K562 (cell line): Measurements from ENCODE around the gene RABL6.

Experiments used
- BRD9 ChIP-seq: fragments of 450-650 bp; IDR thresholded peaks from 2 replicates; pipeline ENCODE4 v1.6.1; 2018; ENCODE audit warnings: low read depth; ENCODE audit not compliant: partially characterized antibody
- HDGF ChIP-seq: fragments of 450-650 bp; IDR thresholded peaks from 2 replicates; pipeline ENCODE4 v1.6.1; 2016
- MYC ChIP-seq, 2 experiments: fragments of 250-450 bp in 1 of 2; sonication (Bioruptor Pico) in 1 of 2; IDR thresholded peaks; 2 replicates each; pipeline versions ENCODE4 v1.5.1 to v1.6.1; 2012 to 2021; ENCODE audit warnings: low read depth in 2 of 2, borderline replicate concordance in 1 of 2, improper control_type of control experiment in 1 of 2, low read length in 1 of 2, mild to moderate bottlenecking in 1 of 2, moderate library complexity in 1 of 2
- POLR2A ChIP-seq: fragments of 450-650 bp; conservative IDR thresholded peaks from 2 replicates; pipeline ENCODE4 v1.6.1; 2016
- RNF2 ChIP-seq: sonication (generic); IDR thresholded peaks from 2 replicates; pipeline ENCODE4 v1.6.1; 2016
- TF ChIP-seq, protein P1 (sequence below): sonication (generic); formaldehyde crosslinking; IDR thresholded peaks from 2 replicates; pipeline ENCODE4 v1.8.1; 2023; ENCODE audit warnings: missing genetic modification reagents, mild to moderate bottlenecking, borderline replicate concordance
- TF ChIP-seq, protein P2 (sequence below), 3 experiments: IDR thresholded peaks in 2 of 3; conservative IDR thresholded peaks in 1 of 3; 2 replicates each; pipeline ENCODE4 v1.5.1; 2011 to 2012; ENCODE audit warnings: low read length in 3 of 3, mild to moderate bottlenecking in 3 of 3, control low read depth in 2 of 3, improper control_type of control experiment in 1 of 3, inconsistent platforms in 1 of 3, low read depth in 1 of 3, mixed read lengths in 1 of 3, moderate library complexity in 1 of 3; ENCODE audit not compliant: insufficient read depth in 2 of 3
- TF ChIP-seq, protein P3 (sequence below): sonication (generic); formaldehyde crosslinking; IDR thresholded peaks from 2 replicates; pipeline ENCODE4 v1.8.1; 2023; ENCODE audit warnings: mild to moderate bottlenecking, missing genetic modification reagents

DNA sequence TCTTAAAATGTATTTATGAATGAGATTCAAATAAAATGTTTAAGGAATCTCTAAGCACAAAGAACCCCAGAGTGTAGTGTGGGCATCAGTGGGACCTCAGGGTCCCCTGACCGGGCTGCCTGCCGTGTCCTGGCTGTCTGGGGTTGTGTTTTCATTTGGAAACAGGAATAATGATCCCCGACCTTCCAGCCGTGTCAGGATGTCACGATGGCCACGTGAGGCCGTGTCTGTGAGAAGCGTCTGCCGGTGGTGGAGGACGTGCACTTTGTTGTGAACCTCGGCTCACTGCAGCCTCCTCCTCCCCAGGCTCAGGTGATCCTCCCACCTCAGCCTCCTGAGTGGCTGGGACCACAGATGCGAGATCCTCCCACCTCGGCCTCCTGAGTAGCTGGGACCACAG, 82.9 kb downstream of the RABL6 start:
- TF ChIP-seq HDGF (no peak), BRD9 (no peak), POLR2A (no peak), MYC (IDR thresholded peaks at IDR 0.05; ENCODE audit: low read depth, low read length) (no peak), MYC (CRISPR knock-in tag; IDR thresholded peaks at IDR 0.05; ENCODE audit: borderline replicate concordance, low read depth) (no peak), RNF2 (no peak)
- TF ChIP-seq, protein P1, sequence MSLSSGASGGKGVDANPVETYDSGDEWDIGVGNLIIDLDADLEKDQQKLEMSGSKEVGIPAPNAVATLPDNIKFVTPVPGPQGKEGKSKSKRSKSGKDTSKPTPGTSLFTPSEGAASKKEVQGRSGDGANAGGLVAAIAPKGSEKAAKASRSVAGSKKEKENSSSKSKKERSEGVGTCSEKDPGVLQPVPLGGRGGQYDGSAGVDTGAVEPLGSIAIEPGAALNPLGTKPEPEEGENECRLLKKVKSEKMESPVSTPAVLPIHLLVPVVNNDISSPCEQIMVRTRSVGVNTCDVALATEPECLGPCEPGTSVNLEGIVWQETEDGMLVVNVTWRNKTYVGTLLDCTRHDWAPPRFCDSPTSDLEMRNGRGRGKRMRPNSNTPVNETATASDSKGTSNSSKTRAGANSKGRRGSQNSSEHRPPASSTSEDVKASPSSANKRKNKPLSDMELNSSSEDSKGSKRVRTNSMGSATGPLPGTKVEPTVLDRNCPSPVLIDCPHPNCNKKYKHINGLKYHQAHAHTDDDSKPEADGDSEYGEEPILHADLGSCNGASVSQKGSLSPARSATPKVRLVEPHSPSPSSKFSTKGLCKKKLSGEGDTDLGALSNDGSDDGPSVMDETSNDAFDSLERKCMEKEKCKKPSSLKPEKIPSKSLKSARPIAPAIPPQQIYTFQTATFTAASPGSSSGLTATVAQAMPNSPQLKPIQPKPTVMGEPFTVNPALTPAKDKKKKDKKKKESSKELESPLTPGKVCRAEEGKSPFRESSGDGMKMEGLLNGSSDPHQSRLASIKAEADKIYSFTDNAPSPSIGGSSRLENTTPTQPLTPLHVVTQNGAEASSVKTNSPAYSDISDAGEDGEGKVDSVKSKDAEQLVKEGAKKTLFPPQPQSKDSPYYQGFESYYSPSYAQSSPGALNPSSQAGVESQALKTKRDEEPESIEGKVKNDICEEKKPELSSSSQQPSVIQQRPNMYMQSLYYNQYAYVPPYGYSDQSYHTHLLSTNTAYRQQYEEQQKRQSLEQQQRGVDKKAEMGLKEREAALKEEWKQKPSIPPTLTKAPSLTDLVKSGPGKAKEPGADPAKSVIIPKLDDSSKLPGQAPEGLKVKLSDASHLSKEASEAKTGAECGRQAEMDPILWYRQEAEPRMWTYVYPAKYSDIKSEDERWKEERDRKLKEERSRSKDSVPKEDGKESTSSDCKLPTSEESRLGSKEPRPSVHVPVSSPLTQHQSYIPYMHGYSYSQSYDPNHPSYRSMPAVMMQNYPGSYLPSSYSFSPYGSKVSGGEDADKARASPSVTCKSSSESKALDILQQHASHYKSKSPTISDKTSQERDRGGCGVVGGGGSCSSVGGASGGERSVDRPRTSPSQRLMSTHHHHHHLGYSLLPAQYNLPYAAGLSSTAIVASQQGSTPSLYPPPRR (CRISPR knock-in tag): no peak
- TF ChIP-seq, protein P2, sequence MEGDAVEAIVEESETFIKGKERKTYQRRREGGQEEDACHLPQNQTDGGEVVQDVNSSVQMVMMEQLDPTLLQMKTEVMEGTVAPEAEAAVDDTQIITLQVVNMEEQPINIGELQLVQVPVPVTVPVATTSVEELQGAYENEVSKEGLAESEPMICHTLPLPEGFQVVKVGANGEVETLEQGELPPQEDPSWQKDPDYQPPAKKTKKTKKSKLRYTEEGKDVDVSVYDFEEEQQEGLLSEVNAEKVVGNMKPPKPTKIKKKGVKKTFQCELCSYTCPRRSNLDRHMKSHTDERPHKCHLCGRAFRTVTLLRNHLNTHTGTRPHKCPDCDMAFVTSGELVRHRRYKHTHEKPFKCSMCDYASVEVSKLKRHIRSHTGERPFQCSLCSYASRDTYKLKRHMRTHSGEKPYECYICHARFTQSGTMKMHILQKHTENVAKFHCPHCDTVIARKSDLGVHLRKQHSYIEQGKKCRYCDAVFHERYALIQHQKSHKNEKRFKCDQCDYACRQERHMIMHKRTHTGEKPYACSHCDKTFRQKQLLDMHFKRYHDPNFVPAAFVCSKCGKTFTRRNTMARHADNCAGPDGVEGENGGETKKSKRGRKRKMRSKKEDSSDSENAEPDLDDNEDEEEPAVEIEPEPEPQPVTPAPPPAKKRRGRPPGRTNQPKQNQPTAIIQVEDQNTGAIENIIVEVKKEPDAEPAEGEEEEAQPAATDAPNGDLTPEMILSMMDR (IDR thresholded peaks at IDR 0.05 in 2 of 3, conservative IDR thresholded peaks at IDR 0.05 in 1 of 3; ENCODE audit: insufficient read depth in 2 of 3, low read depth in 1 of 3, low read length in 3 of 3): no peak
- TF ChIP-seq, protein P3, sequence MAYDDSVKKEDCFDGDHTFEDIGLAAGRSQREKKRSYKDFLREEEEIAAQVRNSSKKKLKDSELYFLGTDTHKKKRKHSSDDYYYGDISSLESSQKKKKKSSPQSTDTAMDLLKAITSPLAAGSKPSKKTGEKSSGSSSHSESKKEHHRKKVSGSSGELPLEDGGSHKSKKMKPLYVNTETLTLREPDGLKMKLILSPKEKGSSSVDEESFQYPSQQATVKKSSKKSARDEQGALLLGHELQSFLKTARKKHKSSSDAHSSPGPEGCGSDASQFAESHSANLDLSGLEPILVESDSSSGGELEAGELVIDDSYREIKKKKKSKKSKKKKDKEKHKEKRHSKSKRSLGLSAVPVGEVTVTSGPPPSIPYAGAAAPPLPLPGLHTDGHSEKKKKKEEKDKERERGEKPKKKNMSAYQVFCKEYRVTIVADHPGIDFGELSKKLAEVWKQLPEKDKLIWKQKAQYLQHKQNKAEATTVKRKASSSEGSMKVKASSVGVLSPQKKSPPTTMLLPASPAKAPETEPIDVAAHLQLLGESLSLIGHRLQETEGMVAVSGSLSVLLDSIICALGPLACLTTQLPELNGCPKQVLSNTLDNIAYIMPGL (CRISPR knock-in tag): no peak
